Activated CD4-positive, CD25-positive, alpha-beta regulatory T cell treated with anti-CD3 and anti-CD28 coated beads, Interleukin-2, amount 50 U/mL, for 72 hours (primary cell): Measurements from ENCODE around the gene WDR44.
A peak's percentile ranks its signal among the peaks of the same experiment; 100 is the strongest.
"Not testable (repeated sequence)": the region's sequence is repeated elsewhere in the genome, so short reads cannot be mapped to it uniquely, and the experiment has no call there.

Source experiments
- DNase-seq: peaks from one replicate; pipeline ENCODE4 v3.0.0; 2021

The WDR44 gene

GRCh38 chrX:118345464-118346257 lies at the start of gene WDR44:
TSS of gene WDR44 (plus strand) at chrX:118346106. CDS start at chrX:118346504, 398 bp downstream.
- peak; percentile 89 for DNase-seq

GRCh38 chrX:118305827-118306226 lies 40.1 kb upstream of the WDR44 start:
- not testable (repeated sequence) for DNase-seq

- no peak for DNase-seq
Measured at GRCh38 chrX:118315529-118315928, 30.4 kb upstream of the WDR44 start.

- no peak for DNase-seq
Measured at GRCh38 chrX:118324588-118324987, 21.3 kb upstream of the WDR44 start.

- DNase-seq = no peak
Measured at GRCh38 chrX:118325453-118325852, 20.5 kb upstream of the WDR44 start.

- no peak for DNase-seq
Measured at GRCh38 chrX:118329175-118329574, 16.7 kb upstream of the WDR44 start.

GRCh38 chrX:118337687-118338086 lies 8.2 kb upstream of the WDR44 start:
- no peak for DNase-seq

GRCh38 chrX:118338930-118339329 lies 7.0 kb upstream of the WDR44 start:
- no peak for DNase-seq

- no peak for DNase-seq
Measured at GRCh38 chrX:118345045-118345463, 852 bp upstream of the WDR44 start.

- DNase-seq = peak; percentile 50
Measured at GRCh38 chrX:118346258-118347094, 570 bp downstream of the WDR44 start.

- DNase-seq = no peak
Measured at GRCh38 chrX:118347131-118347530, 1.2 kb downstream of the WDR44 start.

- DNase-seq = no peak
Measured at GRCh38 chrX:118347736-118348135, 1.8 kb downstream of the WDR44 start.

- DNase-seq = no peak
Measured at GRCh38 chrX:118348186-118348810, 2.4 kb downstream of the WDR44 start.

- DNase-seq = no peak
Measured at GRCh38 chrX:118349188-118349587, 3.3 kb downstream of the WDR44 start.

GRCh38 chrX:118350221-118350620 lies 4.3 kb downstream of the WDR44 start:
- no peak for DNase-seq

- DNase-seq = no peak
Measured at GRCh38 chrX:118350706-118351105, 4.8 kb downstream of the WDR44 start.

GRCh38 chrX:118352566-118352965 lies 6.7 kb downstream of the WDR44 start:
- no peak for DNase-seq

- no peak for DNase-seq
Measured at GRCh38 chrX:118353081-118353850, 7.4 kb downstream of the WDR44 start.

GRCh38 chrX:118355225-118355920 lies 9.5 kb downstream of the WDR44 start:
- no peak for DNase-seq

- DNase-seq = no peak
Measured at GRCh38 chrX:118356154-118356701, 10.3 kb downstream of the WDR44 start.

- DNase-seq = no peak
Measured at GRCh38 chrX:118360429-118361125, 14.7 kb downstream of the WDR44 start.
